ENCODE results near the gene NAPA.

NAPA gene

GRCh38 chr19:47499863-47500830 is 14.7 kb downstream of the NAPA start:
- no peak for DNase-seq (ENCODE audit: low read depth)

- no peak for DNase-seq (ENCODE audit: low read depth)
Observed at GRCh38 chr19:47499371-47499770, 15.5 kb downstream of the NAPA start.

- DNase-seq (ENCODE audit: low read depth) = no peak
Observed at GRCh38 chr19:47498561-47498960, 16.3 kb downstream of the NAPA start.

GRCh38 chr19:47497821-47498520 is 16.9 kb downstream of the NAPA start:
- no peak for DNase-seq (ENCODE audit: low read depth)

GRCh38 chr19:47497050-47497766 is 17.7 kb downstream of the NAPA start:
- DNase-seq (ENCODE audit: low read depth) = no peak

GRCh38 chr19:47495478-47496372 is 19.1 kb downstream of the NAPA start:
- DNase-seq (ENCODE audit: low read depth) = no peak

- DNase-seq (ENCODE audit: low read depth) = no peak
Observed at GRCh38 chr19:47494729-47495128, 20.1 kb downstream of the NAPA start.

- DNase-seq (ENCODE audit: low read depth) = no peak
Observed at GRCh38 chr19:47494211-47494547, 20.7 kb downstream of the NAPA start.

GRCh38 chr19:47493378-47494210 is 21.3 kb downstream of the NAPA start:
- no peak for DNase-seq (ENCODE audit: low read depth)

- DNase-seq (ENCODE audit: low read depth) = no peak
Observed at GRCh38 chr19:47492571-47493377, 22.1 kb downstream of the NAPA start.

- DNase-seq (ENCODE audit: low read depth) = no peak
Observed at GRCh38 chr19:47492137-47492533, 22.7 kb downstream of the NAPA start.

GRCh38 chr19:47491358-47492136 is 23.3 kb downstream of the NAPA start:
- DNase-seq (ENCODE audit: low read depth) = no peak

- no peak for DNase-seq (ENCODE audit: low read depth)
Observed at GRCh38 chr19:47490847-47491246, 24.0 kb downstream of the NAPA start.

- DNase-seq (ENCODE audit: low read depth) = no peak
Observed at GRCh38 chr19:47490031-47490430, 24.8 kb downstream of the NAPA start.

GRCh38 chr19:47489072-47489914 is 25.6 kb downstream of the NAPA start:
- no peak for DNase-seq (ENCODE audit: low read depth)

GRCh38 chr19:47487551-47488515 is 27.0 kb downstream of the NAPA start:
- DNase-seq (ENCODE audit: low read depth) = no peak

GRCh38 chr19:47486900-47487299 is 28.0 kb downstream of the NAPA start:
- DNase-seq (ENCODE audit: low read depth) = no peak
